ENCODE measurements around the gene RASD1.

DNA sequence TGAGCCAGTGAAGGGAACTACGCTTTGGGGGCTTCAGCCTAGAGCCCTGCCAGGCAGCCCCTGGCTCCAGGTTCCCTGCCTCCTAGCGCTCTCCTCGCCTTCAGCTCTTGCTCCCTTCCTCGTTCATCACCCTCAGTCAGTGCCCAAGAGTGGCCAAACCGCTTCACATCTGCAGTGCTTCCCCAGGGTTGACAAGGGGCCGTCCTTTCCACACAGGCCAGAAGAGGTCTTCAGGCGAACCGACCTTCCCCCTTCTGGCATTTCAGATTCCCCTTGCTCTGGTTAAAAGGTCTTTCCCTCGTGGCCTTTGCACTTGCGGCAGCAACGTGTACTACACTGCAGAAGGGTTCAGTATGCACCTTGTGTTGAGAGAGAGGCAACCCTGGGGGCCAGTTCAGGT, 4.1 kb downstream of the RASD1 start:
- TF ChIP-seq EZH2 (IDR thresholded peaks at IDR 0.05; ENCODE audit: insufficient read depth, poor library complexity, severe bottlenecking) (no peak), EZH2phosphoT487 (IDR thresholded peaks at IDR 0.05; ENCODE audit: insufficient read depth, low read depth) (no peak)
